Activated CD8-positive, alpha-beta memory T cell treated with anti-CD3 and anti-CD28 coated beads, Interleukin-2, amount 50 U/mL, for 4 hours (primary cell): ENCODE measurements around the gene ITGA1.

Source experiments
- DNase-seq: peaks from one replicate; pipeline ENCODE4 v3.0.0-alpha.2; 2020

Gene ITGA1

GRCh38 chr5:53006911-53007890, 219.5 kb downstream of the ITGA1 start:
- DNase-seq: no peak

- no peak for DNase-seq
Observed at GRCh38 chr5:53008751-53009150, 221.0 kb downstream of the ITGA1 start.
